IPS DF 6.9 (cell line): Measurements from ENCODE around the gene ATRNL1.
A peak's percentile ranks its signal among the peaks of the same experiment; 100 is the strongest.
"Not testable (repeated sequence)": the region's sequence is repeated elsewhere in the genome, so short reads cannot be mapped to it uniquely, and the experiment has no call there.

Source experiments
- DNase-seq: peaks from one replicate; pipeline ENCODE4 v3.0.0-alpha.2; 2013; ENCODE audit warnings: low read depth, low spot score
- H3K27ac ChIP-seq: one replicate; pipeline ENCODE4 v1.5.1; 2013; ENCODE audit warnings: low read length, control low read depth
- H3K27me3 ChIP-seq: 2 replicates; pipeline ENCODE4 v1.6.1; 2013; ENCODE audit warnings: mild to moderate bottlenecking, low read length; ENCODE audit not compliant: control insufficient read depth, insufficient read depth
- H3K36me3 ChIP-seq: 2 replicates; pipeline ENCODE4 v1.6.1; 2013; ENCODE audit warnings: low read length; ENCODE audit not compliant: control insufficient read depth, insufficient read depth
- H3K4me1 ChIP-seq: 2 replicates; pipeline ENCODE4 v1.6.1; 2013; ENCODE audit warnings: low read length; ENCODE audit not compliant: control insufficient read depth, insufficient read depth
- H3K4me3 ChIP-seq: 2 replicates; pipeline ENCODE4 v1.5.1; 2013; ENCODE audit warnings: mild to moderate bottlenecking, low read length
- H3K9me3 ChIP-seq: 2 replicates; pipeline ENCODE4 v1.6.1; 2013; ENCODE audit warnings: low read length, inconsistent platforms; ENCODE audit not compliant: control insufficient read depth, insufficient read depth
- WGBS: extraction: QIAGEN DNeasy Blood & Tissue Kit; methylation state at CpG from one replicate; pipeline ENCODE4 v1.1.7; 2013; ENCODE audit warnings: mixed read lengths, missing lambda C conversion rate; ENCODE audit not compliant: insufficient read length, insufficient coverage; 5-methylcytosine and 5-hydroxymethylcytosine counted together

ATRNL1 gene

DNA sequence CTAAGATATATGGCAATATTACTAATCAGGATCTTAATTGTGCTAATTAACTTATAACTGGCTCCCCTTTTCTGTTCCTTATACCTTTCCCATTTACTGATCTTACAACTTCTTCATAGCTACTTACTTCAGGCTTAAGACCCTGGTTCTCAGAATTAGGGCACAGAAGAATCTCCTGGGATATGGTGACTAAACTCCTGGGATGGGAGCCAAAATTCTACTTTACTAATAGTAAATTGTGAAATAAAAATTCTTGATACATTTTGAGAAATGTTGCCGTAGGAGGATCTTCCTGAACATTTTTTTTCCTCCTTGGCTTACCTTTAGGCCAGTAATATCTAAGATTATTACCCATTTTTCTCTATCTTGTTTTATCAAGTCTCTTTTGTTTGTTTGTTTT is 309.5 kb downstream of the ATRNL1 start:
- Histone ChIP-seq H3K27ac (no peak overlapping the region), H3K36me3 (no peaks in the 10 kb centered on the region), H3K4me3 (no peak overlapping the region), H3K4me1 (no peaks in the 10 kb centered on the region), H3K27me3 (no peaks in the 10 kb centered on the region), H3K9me3 (no peaks in the 10 kb centered on the region)
- no CpG with 5 or more reads among the region's 1 CpG for WGBS
- DNase-seq, result no peak

- not testable (repeated sequence) for DNase-seq, H3K4me3 ChIP-seq, H3K27me3 ChIP-seq, H3K4me1 ChIP-seq, H3K27ac ChIP-seq, H3K9me3 ChIP-seq, H3K36me3 ChIP-seq
- no CpG with 5 or more reads among the region's 3 CpGs for WGBS
Measured at GRCh38 chr10:115405838-115406237, 312.7 kb downstream of the ATRNL1 start.

- Histone ChIP-seq H3K4me3 (no peak overlapping the region), H3K36me3 (no peaks in the 10 kb centered on the region), H3K9me3 (no peaks in the 10 kb centered on the region), H3K27me3 (no peaks in the 10 kb centered on the region), H3K27ac (no peak overlapping the region), H3K4me1 (no peaks in the 10 kb centered on the region)
- no peak for DNase-seq
Measured at GRCh38 chr10:115409347-115409746, 316.2 kb downstream of the ATRNL1 start.

- no peak overlapping the region for H3K4me3 ChIP-seq
- no peaks in the 10 kb centered on the region for H3K4me1 ChIP-seq
- H3K36me3 ChIP-seq, result no peaks in the 10 kb centered on the region
- no peak overlapping the region for H3K27ac ChIP-seq
- no peaks in the 10 kb centered on the region for H3K27me3 ChIP-seq
- H3K9me3 ChIP-seq, result no peaks in the 10 kb centered on the region
- peak; percentile 68 for DNase-seq
Measured at GRCh38 chr10:115417585-115418265, 324.6 kb downstream of the ATRNL1 start.

DNA sequence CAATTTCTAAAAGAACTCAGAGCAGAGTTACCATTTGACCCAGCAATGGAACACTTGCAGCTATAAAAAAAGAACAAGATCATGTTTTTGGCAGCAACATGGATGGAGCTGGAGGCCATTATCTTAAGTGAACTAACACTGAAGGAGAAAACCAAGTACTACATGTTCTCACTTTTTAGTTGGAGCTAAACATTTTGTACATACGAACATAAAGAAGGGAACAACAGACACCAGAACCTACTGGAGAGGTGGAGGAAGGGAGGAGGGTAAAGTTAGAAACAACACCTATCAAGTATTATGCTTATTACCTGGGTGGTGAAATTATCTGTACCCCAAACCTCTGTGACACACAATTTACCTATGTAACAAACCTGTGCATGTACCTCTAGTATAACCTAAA is 329.5 kb downstream of the ATRNL1 start:
- no peak overlapping the region for H3K4me3 ChIP-seq
- no peaks in the 10 kb centered on the region for H3K36me3 ChIP-seq
- H3K27me3 ChIP-seq, result no peaks in the 10 kb centered on the region
- no peaks in the 10 kb centered on the region for H3K9me3 ChIP-seq
- no CpG with 5 or more reads among the region's 1 CpG for WGBS
- no peaks in the 10 kb centered on the region for H3K4me1 ChIP-seq
- DNase-seq, result no peak
- no peak overlapping the region for H3K27ac ChIP-seq

DNA sequence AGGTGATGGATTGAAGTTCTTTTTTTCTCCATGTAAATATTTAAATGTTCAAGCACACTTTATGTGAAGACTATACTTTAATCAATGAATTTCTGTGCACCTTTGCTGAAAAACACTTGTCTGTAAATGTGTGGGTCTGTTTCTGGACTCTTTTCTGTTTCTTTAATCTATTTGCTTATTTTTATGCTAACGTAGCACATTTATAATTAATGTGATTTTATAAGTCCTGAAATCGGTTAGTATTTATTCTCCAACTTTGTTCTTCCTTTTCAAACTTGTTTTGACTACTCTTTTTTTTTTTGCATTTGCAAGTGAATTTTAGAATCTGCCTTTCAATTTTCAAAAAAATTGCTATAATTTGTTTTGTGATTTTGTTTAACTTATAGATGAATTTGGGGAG is 334.4 kb downstream of the ATRNL1 start:
- Histone ChIP-seq H3K27me3 (no peaks in the 10 kb centered on the region), H3K36me3 (no peaks in the 10 kb centered on the region), H3K4me3 (no peak overlapping the region), H3K27ac (no peak overlapping the region), H3K4me1 (no peaks in the 10 kb centered on the region), H3K9me3 (no peaks in the 10 kb centered on the region)
- DNase-seq, result no peak
- WGBS, result no CpG with 5 or more reads among the region's 2 CpGs

GRCh38 chr10:115432188-115432819 is 339.1 kb downstream of the ATRNL1 start:
- DNase-seq, result no peak
- no peaks in the 10 kb centered on the region for H3K36me3 ChIP-seq
- no peaks in the 10 kb centered on the region for H3K9me3 ChIP-seq
- WGBS, result no CpG with 5 or more reads among the region's 4 CpGs
- no peak overlapping the region for H3K4me3 ChIP-seq
- no peaks in the 10 kb centered on the region for H3K27me3 ChIP-seq
- no peaks in the 10 kb centered on the region for H3K4me1 ChIP-seq
- no peak overlapping the region for H3K27ac ChIP-seq

DNA sequence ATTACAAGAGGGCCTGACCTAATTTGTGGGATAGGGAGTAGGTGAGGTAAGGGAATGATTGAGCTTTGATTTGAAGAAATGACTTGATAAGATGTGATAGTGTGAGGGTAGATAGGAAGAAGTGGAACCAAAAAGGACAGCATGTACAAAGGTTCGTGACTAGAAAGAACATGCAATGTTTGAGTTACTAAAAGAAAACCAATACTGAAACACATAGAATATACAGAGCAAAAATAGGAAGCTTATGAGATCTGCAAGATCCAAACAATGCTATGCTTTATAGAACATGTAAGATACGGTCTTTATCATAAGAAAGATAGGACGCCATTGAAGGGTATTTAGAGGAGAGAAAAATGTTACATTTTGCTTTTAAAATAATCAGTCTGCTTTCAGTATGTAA is 343.8 kb downstream of the ATRNL1 start:
- no peak overlapping the region for H3K27ac ChIP-seq
- no peaks in the 10 kb centered on the region for H3K27me3 ChIP-seq
- WGBS, result no CpG with 5 or more reads among the region's 3 CpGs
- no peak overlapping the region for H3K4me3 ChIP-seq
- H3K4me1 ChIP-seq, result no peaks in the 10 kb centered on the region
- no peaks in the 10 kb centered on the region for H3K9me3 ChIP-seq
- H3K36me3 ChIP-seq, result no peaks in the 10 kb centered on the region
- no peak for DNase-seq

DNA sequence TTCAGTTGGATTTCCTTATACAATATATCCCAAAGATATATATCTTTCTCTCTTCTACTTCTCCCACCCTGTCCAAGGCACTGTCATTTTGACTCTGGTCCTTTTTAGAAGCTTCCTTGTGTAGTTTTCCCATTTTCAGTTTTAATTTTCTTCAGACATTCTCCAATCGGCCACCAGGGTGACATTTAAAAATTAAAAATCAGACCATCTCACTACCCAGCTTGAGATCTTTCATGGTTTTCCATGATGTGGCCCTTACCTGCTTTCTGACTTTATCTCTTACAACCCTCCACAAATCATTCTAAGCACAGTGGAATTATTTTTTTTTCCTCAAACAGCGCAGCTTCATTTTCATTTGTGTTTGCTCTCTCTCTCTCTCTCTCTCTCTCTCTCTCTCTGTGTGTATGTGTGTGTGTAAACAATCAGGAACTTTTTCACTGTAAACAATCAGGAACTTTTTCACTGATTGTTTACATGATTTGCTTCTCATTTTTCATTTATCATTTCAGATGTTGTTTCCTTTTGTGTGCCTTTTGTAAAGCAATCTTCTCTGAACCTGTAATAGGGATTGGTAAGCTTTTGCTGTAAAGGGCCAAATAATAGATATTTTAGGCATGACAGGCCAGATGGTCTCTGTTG is 348.9 kb downstream of the ATRNL1 start:
- Histone ChIP-seq H3K4me1 (no peaks in the 10 kb centered on the region), H3K27me3 (no peaks in the 10 kb centered on the region), H3K9me3 (no peaks in the 10 kb centered on the region), H3K27ac (no peak overlapping the region), H3K36me3 (no peaks in the 10 kb centered on the region), H3K4me3 (no peak overlapping the region)
- no peak for DNase-seq
- no CpG with 5 or more reads among the region's 2 CpGs for WGBS

GRCh38 chr10:115456812-115457211 is 363.6 kb downstream of the ATRNL1 start:
- Histone ChIP-seq H3K4me1 (no peaks in the 10 kb centered on the region; the same call in 1 of the 2 replicates), H3K27me3 (no peaks in the 10 kb centered on the region), H3K27ac (no peak overlapping the region), H3K9me3 (no peaks in the 10 kb centered on the region), H3K4me3 (no peak overlapping the region), H3K36me3 (no peaks in the 10 kb centered on the region)
- no CpG with 5 or more reads among the region's 5 CpGs for WGBS
- no peak for DNase-seq

DNA sequence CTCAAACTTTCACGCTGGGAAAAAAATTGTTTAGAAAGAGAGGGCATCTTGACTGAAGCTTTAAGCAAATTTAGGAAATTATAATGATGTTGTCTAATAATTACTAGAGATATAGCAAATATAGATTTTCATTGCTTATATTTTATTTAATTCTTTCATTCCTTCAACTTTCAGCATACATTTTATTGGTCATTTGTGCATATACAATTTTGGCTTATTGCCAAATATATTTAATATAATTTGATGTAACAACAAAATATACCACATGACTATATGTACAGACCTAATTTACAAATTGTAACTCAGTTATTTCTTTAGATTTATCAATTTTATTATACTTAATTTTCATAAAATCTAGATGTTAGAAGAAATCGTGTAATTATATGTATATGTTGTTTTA is 390.1 kb downstream of the ATRNL1 start:
- H3K4me3 ChIP-seq, result no peak overlapping the region
- 100% methylated on average over 1 of the region's 2 CpGs for WGBS
- H3K27me3 ChIP-seq, result no peaks in the 10 kb centered on the region
- H3K9me3 ChIP-seq, result no peaks in the 10 kb centered on the region
- no peaks in the 10 kb centered on the region for H3K4me1 ChIP-seq
- H3K27ac ChIP-seq, result no peak overlapping the region
- DNase-seq, result no peak
- no peaks in the 10 kb centered on the region for H3K36me3 ChIP-seq
